Stimulated activated CD8-positive, alpha-beta memory T cell treated with anti-CD3 and anti-CD28 coated beads, Interleukin-15, amount 100 ng/mL, for 1 hour (primary cell): ENCODE data around the gene LGALS9C.
"Not testable (repeated sequence)": the region's sequence is repeated elsewhere in the genome, so short reads cannot be mapped to it uniquely, and the experiment has no call there.

Experiments used
- DNase-seq: peaks from one replicate; pipeline ENCODE4 v3.0.0-alpha.2; 2020; ENCODE audit warnings: low read depth

The LGALS9C gene

GRCh38 chr17:18530405-18530804 is 53.8 kb downstream of the LGALS9C start:
- DNase-seq = not testable (repeated sequence)

- DNase-seq = not testable (repeated sequence)
Measured at GRCh38 chr17:18542234-18542633, 65.6 kb downstream of the LGALS9C start.

GRCh38 chr17:18542907-18543306 is 66.3 kb downstream of the LGALS9C start:
- not testable (repeated sequence) for DNase-seq
